Neural progenitor cell (in vitro differentiated cells): ENCODE measurements around the gene PCSK6. TPM values are rescaled to one million over a fixed set of nuclear protein-coding genes. Genes with fewer than 3 reads are reported as not detected.
"Not testable (repeated sequence)": the region's sequence is repeated elsewhere in the genome, so short reads cannot be mapped to it uniquely, and the experiment has no call there.

Source experiments
- DNase-seq: peaks from one replicate; pipeline ENCODE4 v3.0.0-alpha.2; 2016; ENCODE audit warnings: low spot score
- H2AFZ ChIP-seq: fragments of 200-600 bp; sonication (generic); replicated peaks from 2 replicates; pipeline ENCODE4 v1.6.1; 2016; ENCODE audit warnings: antibody characterized with exemption
- H3F3A ChIP-seq: fragments of 200-600 bp; sonication (generic); 2 replicates; pipeline ENCODE4 v1.6.1; 2016; ENCODE audit warnings: antibody characterized with exemption, low read depth
- H3K27ac ChIP-seq: fragments of 200-600 bp; sonication (generic); 2 replicates; pipeline ENCODE4 v1.5.1; 2016; ENCODE audit warnings: mild to moderate bottlenecking
- H3K27me3 ChIP-seq: fragments of 200-600 bp; sonication (generic); 2 replicates; pipeline ENCODE4 v1.6.1; 2016; ENCODE audit warnings: mild to moderate bottlenecking, moderate library complexity
- H3K36me3 ChIP-seq: fragments of 200-600 bp; sonication (generic); 2 replicates; pipeline ENCODE4 v1.5.1; 2016
- H3K4me1 ChIP-seq: fragments of 200-600 bp; sonication (generic); 2 replicates; pipeline ENCODE4 v1.6.1; 2016; ENCODE audit warnings: mixed run types
- H3K4me2 ChIP-seq: fragments of 200-600 bp; sonication (generic); 2 replicates; pipeline ENCODE4 v1.6.1; 2016
- H3K4me3 ChIP-seq: fragments of 200-600 bp; sonication (generic); 2 replicates; pipeline ENCODE4 v1.5.1; 2016
- H3K79me2 ChIP-seq: fragments of 200-600 bp; sonication (generic); 2 replicates; pipeline ENCODE4 v1.6.1; 2016; ENCODE audit warnings: low read depth
- H3K9ac ChIP-seq: fragments of 200-600 bp; sonication (generic); 2 replicates; pipeline ENCODE4 v1.6.1; 2016
- H3K9me3 ChIP-seq: fragments of 200-600 bp; sonication (generic); 2 replicates; pipeline ENCODE4 v1.5.1; 2016; ENCODE audit warnings: low read depth
- H4K20me1 ChIP-seq: fragments of 200-600 bp; sonication (generic); 2 replicates; pipeline ENCODE4 v1.6.1; 2016; ENCODE audit warnings: low read depth
- H3K27ac Mint-ChIP-seq: 3 replicates; pipeline ENCODE4 v1.8.0; 2021; ENCODE audit warnings: mixed read lengths
- H3K27me3 Mint-ChIP-seq: 2 replicates; pipeline ENCODE4 v1.8.0; 2022; ENCODE audit warnings: low read depth, mild to moderate bottlenecking, inconsistent platforms, moderate library complexity, mixed read lengths; ENCODE audit not compliant: insufficient read depth
- H3K36me3 Mint-ChIP-seq: 3 replicates; pipeline ENCODE4 v1.8.0; 2021; ENCODE audit warnings: mixed read lengths
- H3K4me1 Mint-ChIP-seq: 3 replicates; pipeline ENCODE4 v1.8.0; 2021; ENCODE audit warnings: mixed read lengths
- H3K4me3 Mint-ChIP-seq: 3 replicates; pipeline ENCODE4 v1.8.0; 2021; ENCODE audit warnings: mild to moderate bottlenecking, moderate library complexity, mixed read lengths
- H3K9me3 Mint-ChIP-seq: 3 replicates; pipeline ENCODE4 v1.8.0; 2020; ENCODE audit warnings: mixed read lengths
- CTCF ChIP-seq: fragments of 200-600 bp; sonication (generic); IDR thresholded peaks from 2 replicates; pipeline ENCODE4 v1.5.1; 2017; ENCODE audit warnings: antibody characterized with exemption, mild to moderate bottlenecking
- EZH2 ChIP-seq: fragments of 200-600 bp; sonication (generic); IDR thresholded peaks from 2 replicates; pipeline ENCODE4 v1.6.1; 2017; ENCODE audit warnings: antibody characterized with exemption, mild to moderate bottlenecking, moderate library complexity
- EZH2phosphoT487 ChIP-seq: fragments of 200-600 bp; sonication (generic); IDR thresholded peaks from 2 replicates; pipeline ENCODE4 v1.6.1; 2017; ENCODE audit warnings: antibody characterized with exemption
- total RNA-seq: library from RNA; depleted of rRNA; stranded (reverse); fragments of >200 nt; gene quantifications from 2 replicates; pipeline ENCODE4 v1.2.3, GENCODE V29; 2015; ENCODE audit warnings: low replicate concordance

The PCSK6 gene
- total RNA-seq, 1 donor from 2014 or later = 1.9 TPM

DNA sequence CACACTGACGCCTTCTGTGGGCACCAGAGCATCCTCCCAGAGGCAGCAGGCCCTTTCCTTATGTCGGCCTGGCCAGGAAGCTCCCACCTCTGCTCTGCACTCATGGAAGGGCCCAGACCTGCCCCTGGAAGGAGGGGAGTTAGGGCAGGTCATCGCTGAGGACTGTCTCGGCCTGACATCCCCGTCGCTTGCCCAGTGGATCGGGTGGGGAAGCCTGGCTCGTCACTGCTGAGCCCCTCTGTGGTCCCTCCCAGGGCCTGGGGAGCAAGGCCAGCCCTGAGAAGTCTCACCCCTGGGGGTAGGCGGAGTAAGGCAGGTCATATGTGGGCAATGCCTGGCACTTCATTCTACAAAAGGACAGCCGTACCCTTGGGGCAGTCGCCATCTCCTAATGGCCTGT lies 131.6 kb downstream of the PCSK6 start:
- no peak for DNase-seq
- H3K4me1 Mint-ChIP-seq = peaks cover 3% of the 10 kb centered on the region

GRCh38 chr15:101357333-101357732 lies 132.2 kb downstream of the PCSK6 start:
- H2AFZ ChIP-seq = no peak overlapping the region
- no peaks in the 10 kb centered on the region for H4K20me1 ChIP-seq
- H3K9ac ChIP-seq = no peak overlapping the region
- H3K36me3 ChIP-seq = no peaks in the 10 kb centered on the region
- H3K4me2 ChIP-seq = no peak overlapping the region
- H3K4me3 Mint-ChIP-seq = no peak overlapping the region
- H3K27ac ChIP-seq = no peak overlapping the region
- no peaks in the 10 kb centered on the region for H3K4me1 ChIP-seq
- no peaks in the 10 kb centered on the region for H3K36me3 Mint-ChIP-seq
- H3K27me3 Mint-ChIP-seq = peaks cover 6% of the 10 kb centered on the region
- H3K27ac Mint-ChIP-seq = no peak overlapping the region
- no peaks in the 10 kb centered on the region for H3K9me3 ChIP-seq
- DNase-seq = no peak
- peaks cover 3% of the 10 kb centered on the region for H3K4me1 Mint-ChIP-seq
- no peaks in the 10 kb centered on the region for H3F3A ChIP-seq
- no peaks in the 10 kb centered on the region for H3K79me2 ChIP-seq
- H3K27me3 ChIP-seq = no peaks in the 10 kb centered on the region
- no peaks in the 10 kb centered on the region for H3K9me3 Mint-ChIP-seq
- H3K4me3 ChIP-seq = no peak overlapping the region
- TF ChIP-seq CTCF = no peak

More for the DNA sequence above, 131.6 kb downstream of the PCSK6 start:
- no peak overlapping the region for H3K27ac Mint-ChIP-seq
- no peak overlapping the region for H3K4me3 Mint-ChIP-seq
- Histone ChIP-seq H3K27me3 (no peaks in the 10 kb centered on the region), H4K20me1 (no peaks in the 10 kb centered on the region), H3K4me3 (no peak overlapping the region), H2AFZ (no peak overlapping the region), H3K27ac (no peak overlapping the region), H3K9ac (no peak overlapping the region), H3K36me3 (no peaks in the 10 kb centered on the region), H3K4me2 (no peak overlapping the region), H3K9me3 (no peaks in the 10 kb centered on the region), H3F3A (no peaks in the 10 kb centered on the region), H3K79me2 (no peaks in the 10 kb centered on the region), H3K4me1 (no peaks in the 10 kb centered on the region)
- H3K36me3 Mint-ChIP-seq = no peaks in the 10 kb centered on the region
- H3K9me3 Mint-ChIP-seq = peaks cover 2% of the 10 kb centered on the region
- TF ChIP-seq EZH2 (no peak), EZH2phosphoT487 (no peak)
- peaks cover 6% of the 10 kb centered on the region for H3K27me3 Mint-ChIP-seq

GRCh38 chr15:101356512-101357172 lies 132.9 kb downstream of the PCSK6 start:
- H3K9me3 Mint-ChIP-seq, H3K9me3 ChIP-seq, H3K4me1 Mint-ChIP-seq, H3K4me2 ChIP-seq, H3K27me3 ChIP-seq, H3K27ac Mint-ChIP-seq, H4K20me1 ChIP-seq, H2AFZ ChIP-seq, H3K36me3 ChIP-seq, H3K9ac ChIP-seq, H3K36me3 Mint-ChIP-seq, H3F3A ChIP-seq, H3K4me3 ChIP-seq, H3K27ac ChIP-seq, H3K4me3 Mint-ChIP-seq, H3K27me3 Mint-ChIP-seq, DNase-seq, H3K4me1 ChIP-seq, H3K79me2 ChIP-seq: not testable (repeated sequence)

- Histone ChIP-seq H3K79me2 (no peaks in the 10 kb centered on the region), H4K20me1 (no peaks in the 10 kb centered on the region), H2AFZ (no peak overlapping the region), H3K4me2 (no peak overlapping the region), H3K4me3 (no peak overlapping the region), H3K36me3 (no peaks in the 10 kb centered on the region), H3K9ac (no peak overlapping the region), H3K4me1 (no peaks in the 10 kb centered on the region), H3K9me3 (no peaks in the 10 kb centered on the region), H3F3A (no peaks in the 10 kb centered on the region), H3K27me3 (no peaks in the 10 kb centered on the region), H3K27ac (no peak overlapping the region)
- H3K27me3 Mint-ChIP-seq = peaks cover 6% of the 10 kb centered on the region
- no peak for DNase-seq
- no peaks in the 10 kb centered on the region for H3K9me3 Mint-ChIP-seq
- H3K4me3 Mint-ChIP-seq = no peak overlapping the region
- TF ChIP-seq CTCF (no peak), EZH2 (no peak), EZH2phosphoT487 (no peak)
- H3K36me3 Mint-ChIP-seq = no peaks in the 10 kb centered on the region
- no peak overlapping the region for H3K27ac Mint-ChIP-seq
- peaks cover 3% of the 10 kb centered on the region for H3K4me1 Mint-ChIP-seq
These were observed 133.6 kb downstream of the PCSK6 start for GRCh38 chr15:101355678-101356464.
